GM21526 (cell line): Measurements from ENCODE around the gene FERMT1.

Experiments
- ATAC-seq: cut with Tn5 transposase; IDR thresholded peaks from one replicate; pipeline ENCODE4 v1.9.1; 2021; ENCODE audit warnings: moderate library complexity; ENCODE audit not compliant: unreplicated experiment, low FRiP score

The FERMT1 gene

GRCh38 chr20:6122873-6123648, at the start of gene FERMT1:
Gene FERMT1, minus strand, starts transcription at chr20:6123030. Its CDS starts 3,476 bp downstream, at chr20:6119554.
- ATAC-seq, result peak; percentile 56

GRCh38 chr20:6169251-6169650, 46.4 kb upstream of the FERMT1 start:
- ATAC-seq, result no peak

GRCh38 chr20:6168204-6168603, 45.4 kb upstream of the FERMT1 start:
- no peak for ATAC-seq

- ATAC-seq, result no peak
Observed at GRCh38 chr20:6165346-6165745, 42.5 kb upstream of the FERMT1 start.

- no peak for ATAC-seq
Observed at GRCh38 chr20:6164421-6165341, 41.9 kb upstream of the FERMT1 start.

GRCh38 chr20:6160736-6161135, 37.9 kb upstream of the FERMT1 start:
- no peak for ATAC-seq

- ATAC-seq, result peak; percentile 59
Observed at GRCh38 chr20:6157345-6157744, 34.5 kb upstream of the FERMT1 start.

GRCh38 chr20:6152777-6153176, 29.9 kb upstream of the FERMT1 start:
- no peak for ATAC-seq

- ATAC-seq, result no peak
Observed at GRCh38 chr20:6148073-6148472, 25.2 kb upstream of the FERMT1 start.

GRCh38 chr20:6142348-6142993, 19.6 kb upstream of the FERMT1 start:
- ATAC-seq, result peak; percentile 80

- ATAC-seq, result no peak
Observed at GRCh38 chr20:6140947-6141346, 18.1 kb upstream of the FERMT1 start.

- ATAC-seq, result no peak
Observed at GRCh38 chr20:6135347-6135746, 12.5 kb upstream of the FERMT1 start.

- no peak for ATAC-seq
Observed at GRCh38 chr20:6134592-6134991, 11.8 kb upstream of the FERMT1 start.

- ATAC-seq, result no peak
Observed at GRCh38 chr20:6130045-6130444, 7.2 kb upstream of the FERMT1 start.

GRCh38 chr20:6127825-6128224, 5.0 kb upstream of the FERMT1 start:
- ATAC-seq, result no peak

GRCh38 chr20:6126846-6127245, 4.0 kb upstream of the FERMT1 start:
- ATAC-seq, result no peak

- ATAC-seq, result no peak
Observed at GRCh38 chr20:6123649-6124014, 802 bp upstream of the FERMT1 start.

- no peak for ATAC-seq
Observed at GRCh38 chr20:6122111-6122872, 538 bp downstream of the FERMT1 start.

GRCh38 chr20:6121504-6121903, 1.3 kb downstream of the FERMT1 start:
- ATAC-seq, result no peak

GRCh38 chr20:6120491-6120988, 2.3 kb downstream of the FERMT1 start:
- ATAC-seq, result no peak
